Brain microvascular endothelial cell (primary cell): ENCODE measurements around the gene RPL5.

Source experiments
- DNase-seq: peaks from one replicate; pipeline ENCODE4 v3.0.0-alpha.2; 2020
- H3K27ac ChIP-seq: fragments of 250-450 bp; sonication (Bioruptor Pico); 2 replicates; pipeline ENCODE4 v1.5.1; 2020; ENCODE audit warnings: mild to moderate bottlenecking, moderate library complexity
- H3K27me3 ChIP-seq: fragments of 250-450 bp; sonication (Bioruptor Pico); replicated peaks from 2 replicates; pipeline ENCODE4 v1.5.1; 2020; ENCODE audit warnings: mild to moderate bottlenecking
- H3K36me3 ChIP-seq: fragments of 250-450 bp; sonication (Bioruptor Pico); replicated peaks from 2 replicates; pipeline ENCODE4 v1.5.1; 2020; ENCODE audit warnings: mild to moderate bottlenecking
- H3K4me3 ChIP-seq: 2 replicates; pipeline ENCODE4 v1.5.1; 2011; ENCODE audit warnings: low read depth, mild to moderate bottlenecking, control low read depth, low read length, moderate library complexity
- CTCF ChIP-seq: IDR thresholded peaks from 2 replicates; pipeline ENCODE4 v1.5.1; 2011; ENCODE audit warnings: low read depth, mild to moderate bottlenecking, moderate library complexity, low read length, control low read depth, inconsistent platforms; ENCODE audit errors: missing control alignments
- in situ Hi-C: cut with HindIII; loops from 2 replicates; pipeline ENCODE4 v1.10.0; 2017; ENCODE audit warnings: low sequenced_read_pairs, low pct_ligation_motif_present

Gene RPL5

GRCh38 chr1:92838519-92838918 lies 6.7 kb downstream of the RPL5 start:
- TF ChIP-seq CTCF, result no peak
- H3K36me3 ChIP-seq, result peaks cover 93% of the 10 kb centered on the region
- H3K4me3 ChIP-seq, result no peak overlapping the region
- no peak overlapping the region for H3K27ac ChIP-seq
- no peaks in the 10 kb centered on the region for H3K27me3 ChIP-seq
- in situ Hi-C loops, result no loop called here
- no peak for DNase-seq

- TF ChIP-seq CTCF, result no peak
- Histone ChIP-seq H3K4me3 (no peak overlapping the region), H3K36me3 (peaks cover 93% of the 10 kb centered on the region), H3K27ac (no peak overlapping the region), H3K27me3 (no peaks in the 10 kb centered on the region)
- in situ Hi-C loops, result no loop called here
- no peak for DNase-seq
Measured at GRCh38 chr1:92839442-92839841, 7.6 kb downstream of the RPL5 start.

- no peak for DNase-seq
- no peak for TF ChIP-seq CTCF
- in situ Hi-C loops, result no loop called here
- Histone ChIP-seq H3K4me3 (no peak overlapping the region), H3K27me3 (no peaks in the 10 kb centered on the region), H3K27ac (no peak overlapping the region), H3K36me3 (peaks cover 84% of the 10 kb centered on the region)
Measured at GRCh38 chr1:92840600-92840999, 8.8 kb downstream of the RPL5 start.

GRCh38 chr1:92842082-92843045 lies 10.5 kb downstream of the RPL5 start:
- TF ChIP-seq CTCF, result no peak
- no peak for DNase-seq
- in situ Hi-C loops, result no loop called here
- no peak overlapping the region for H3K27ac ChIP-seq
- no peak overlapping the region for H3K4me3 ChIP-seq
- H3K36me3 ChIP-seq, result peaks cover 68% of the 10 kb centered on the region
- H3K27me3 ChIP-seq, result no peaks in the 10 kb centered on the region

GRCh38 chr1:92843046-92843423 lies 11.2 kb downstream of the RPL5 start:
- Histone ChIP-seq H3K27ac (no peak overlapping the region), H3K36me3 (peaks cover 61% of the 10 kb centered on the region), H3K27me3 (no peaks in the 10 kb centered on the region), H3K4me3 (no peak overlapping the region)
- in situ Hi-C loops, result no loop called here
- no peak for TF ChIP-seq CTCF
- DNase-seq, result no peak
